ENCODE measurements around the gene LRP1-AS.

GRCh38 chr12:57169969-57170368 lies 22.6 kb upstream of the LRP1-AS start:
- TF ChIP-seq CTCF (IDR thresholded peaks at IDR 0.05) (no peak), POLR2A (IDR thresholded peaks at IDR 0.05) (no peak)

Measured in lower leg skin (tissue), 3 donors.